Measurements from ENCODE around the gene KRT76.

The KRT76 gene

GRCh38 chr12:52779914-52780313 lies 2.8 kb upstream of the KRT76 start:
- TF ChIP-seq, protein P1, sequence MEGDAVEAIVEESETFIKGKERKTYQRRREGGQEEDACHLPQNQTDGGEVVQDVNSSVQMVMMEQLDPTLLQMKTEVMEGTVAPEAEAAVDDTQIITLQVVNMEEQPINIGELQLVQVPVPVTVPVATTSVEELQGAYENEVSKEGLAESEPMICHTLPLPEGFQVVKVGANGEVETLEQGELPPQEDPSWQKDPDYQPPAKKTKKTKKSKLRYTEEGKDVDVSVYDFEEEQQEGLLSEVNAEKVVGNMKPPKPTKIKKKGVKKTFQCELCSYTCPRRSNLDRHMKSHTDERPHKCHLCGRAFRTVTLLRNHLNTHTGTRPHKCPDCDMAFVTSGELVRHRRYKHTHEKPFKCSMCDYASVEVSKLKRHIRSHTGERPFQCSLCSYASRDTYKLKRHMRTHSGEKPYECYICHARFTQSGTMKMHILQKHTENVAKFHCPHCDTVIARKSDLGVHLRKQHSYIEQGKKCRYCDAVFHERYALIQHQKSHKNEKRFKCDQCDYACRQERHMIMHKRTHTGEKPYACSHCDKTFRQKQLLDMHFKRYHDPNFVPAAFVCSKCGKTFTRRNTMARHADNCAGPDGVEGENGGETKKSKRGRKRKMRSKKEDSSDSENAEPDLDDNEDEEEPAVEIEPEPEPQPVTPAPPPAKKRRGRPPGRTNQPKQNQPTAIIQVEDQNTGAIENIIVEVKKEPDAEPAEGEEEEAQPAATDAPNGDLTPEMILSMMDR (conservative IDR thresholded peaks at IDR 0.05; ENCODE audit: low read depth), result no peak
- no peak overlapping the region for H3K27ac ChIP-seq
- CTCF ChIA-PET, result interaction anchor here (0.7 kb wide), 1 partner anchor 603 kb away, joined by 3 read pairs; no protein-coding TSS in a partner anchor
- POLR2A ChIA-PET (ENCODE audit: low non-redundant PET), result no interaction called here
- DNase-seq (ENCODE audit: low spot score), result no peak

DNA sequence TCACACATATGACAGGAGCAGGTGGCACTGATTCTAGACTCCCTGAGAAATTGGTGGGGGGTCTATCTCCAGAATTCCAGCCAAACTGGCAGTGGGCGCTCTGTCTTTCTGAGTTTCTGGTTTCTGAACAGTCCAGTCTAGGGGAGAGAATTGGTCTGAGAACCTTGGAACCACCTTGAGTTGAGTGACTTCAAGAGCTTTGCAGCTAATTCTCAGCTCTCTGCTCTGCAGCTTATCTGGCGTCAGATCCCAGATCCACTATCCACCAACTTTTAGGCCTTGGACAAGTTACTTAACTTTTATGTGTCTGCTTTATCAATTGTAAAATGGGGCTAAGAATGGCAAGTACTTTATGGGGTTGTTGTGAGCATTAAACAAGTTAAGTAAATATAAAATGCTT lies 1.7 kb upstream of the KRT76 start:
- no peak for DNase-seq (ENCODE audit: low spot score)
- CTCF ChIA-PET, result no interaction called here
- H3K27ac ChIP-seq, result no peak overlapping the region
- TF ChIP-seq, protein P1 (conservative IDR thresholded peaks at IDR 0.05; ENCODE audit: low read depth), result no peak
- POLR2A ChIA-PET (ENCODE audit: low non-redundant PET), result no interaction called here

- no peak overlapping the region for H3K27ac ChIP-seq
- TF ChIP-seq, protein P1 (conservative IDR thresholded peaks at IDR 0.05; ENCODE audit: low read depth), result no peak
- ChIA-PET POLR2A (ENCODE audit: low non-redundant PET) (no interaction called here), CTCF (interaction anchor here (0.8 to 1.3 kb wide), 2 partner anchors 27 to 102 kb away, joined by 3 read pairs; no protein-coding TSS in a partner anchor)
- DNase-seq (ENCODE audit: low spot score), result no peak
Observed at GRCh38 chr12:52777566-52777965, 421 bp upstream of the KRT76 start.

DNA sequence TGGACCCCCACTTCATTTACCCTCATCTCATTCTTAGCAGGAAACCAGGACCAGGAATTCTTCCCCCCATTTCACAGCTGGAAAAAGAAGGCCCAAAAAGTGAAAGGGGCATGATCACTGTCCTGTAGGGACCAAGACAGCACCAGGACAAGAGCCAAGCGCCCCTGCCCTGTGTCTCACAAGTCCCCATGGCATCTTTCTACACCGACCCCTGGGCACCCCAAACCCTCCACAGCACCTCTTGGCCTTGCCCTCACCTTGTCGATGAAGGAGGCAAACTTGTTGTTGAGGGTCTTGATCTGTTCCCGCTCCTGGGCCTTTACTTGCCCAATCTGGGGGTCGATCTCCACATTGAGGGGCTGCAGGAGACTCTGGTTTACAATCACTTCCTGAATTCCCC lies 710 bp downstream of the KRT76 start:
- POLR2A ChIA-PET (ENCODE audit: low non-redundant PET), result no interaction called here
- CTCF ChIA-PET, result interaction anchor here (1.3 kb wide), 1 partner anchor 104 kb away, joined by 3 read pairs; no protein-coding TSS in a partner anchor
- H3K27ac ChIP-seq, result no peak overlapping the region
- no peak for DNase-seq (ENCODE audit: low spot score)
- TF ChIP-seq, protein P1 (conservative IDR thresholded peaks at IDR 0.05; ENCODE audit: low read depth), result no peak

- ChIA-PET CTCF (interaction anchor here (0.6 to 0.8 kb wide), 2 partner anchors 67 to 653 kb away, joined by 3 read pairs; no protein-coding TSS in a partner anchor), POLR2A (ENCODE audit: low non-redundant PET) (no interaction called here)
- no peak for DNase-seq (ENCODE audit: low spot score)
- no peak overlapping the region for H3K27ac ChIP-seq
- TF ChIP-seq, protein P1 (conservative IDR thresholded peaks at IDR 0.05; ENCODE audit: low read depth), result no peak
Observed at GRCh38 chr12:52774629-52775250, 2.4 kb downstream of the KRT76 start.

DNA sequence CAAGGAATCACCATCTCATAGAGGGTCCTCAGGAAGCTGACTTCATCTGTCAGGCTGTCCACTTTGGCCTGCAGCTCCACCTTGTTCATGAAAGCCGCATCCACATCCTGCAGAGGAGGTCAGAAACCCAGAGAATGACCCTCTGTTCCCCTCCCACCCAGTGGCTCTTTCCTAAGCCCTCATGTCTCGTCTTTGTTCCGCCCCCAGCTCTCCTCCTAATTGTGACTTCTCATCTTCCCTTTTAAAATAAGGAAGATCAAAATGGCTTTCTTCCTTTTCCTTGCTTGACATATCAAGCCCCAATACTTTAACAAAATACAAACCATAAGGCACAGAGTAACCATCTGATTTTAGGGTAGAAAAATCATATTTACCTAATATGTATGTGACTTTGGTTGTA lies 4.4 kb downstream of the KRT76 start:
- TF ChIP-seq, protein P1 (conservative IDR thresholded peaks at IDR 0.05; ENCODE audit: low read depth), result no peak
- POLR2A ChIA-PET (ENCODE audit: low non-redundant PET), result no interaction called here
- no peak overlapping the region for H3K27ac ChIP-seq
- no peak for DNase-seq (ENCODE audit: low spot score)
- CTCF ChIA-PET, result interaction anchor here (0.5 kb wide), 1 partner anchor 25 kb away, joined by 3 read pairs; no protein-coding TSS in a partner anchor

Data from RWPE1 (cell line).